GM12865 (cell line): ENCODE measurements around the gene SETD6.

Experiments
- DNase-seq: peaks from one replicate; pipeline ENCODE4 v3.0.0; 2010; ENCODE audit warnings: low read depth
- H3K4me3 ChIP-seq: 2 replicates; pipeline ENCODE4 v1.5.1; 2011; ENCODE audit warnings: mild to moderate bottlenecking, low read depth, low read length, control low read depth
- TF ChIP-seq, protein P1 (sequence below): IDR thresholded peaks from 2 replicates; pipeline ENCODE4 v1.5.1; 2011; ENCODE audit warnings: low read length, control low read depth, low read depth, inconsistent platforms; ENCODE audit not compliant: insufficient read depth; ENCODE audit errors: missing control alignments

Gene SETD6

DNA sequence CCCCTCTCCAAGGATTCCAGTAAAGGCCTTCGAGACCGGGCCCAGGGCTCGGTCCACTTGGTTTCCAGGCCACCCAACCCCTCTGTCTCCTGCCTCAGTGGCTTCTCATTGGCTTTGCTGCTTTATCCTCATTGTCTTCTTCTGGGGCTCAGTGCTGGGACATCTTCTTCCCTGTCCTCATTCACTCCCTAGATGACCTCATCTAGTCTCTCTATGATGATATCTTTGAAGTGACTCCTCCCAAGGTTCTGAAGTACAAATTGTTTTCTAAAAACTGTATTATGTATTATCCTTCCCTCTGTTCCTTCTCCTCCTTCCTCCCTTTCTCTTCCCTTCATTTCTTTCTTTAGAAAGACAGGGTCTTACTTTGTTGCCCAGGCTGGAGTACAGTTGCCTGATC, 42.5 kb upstream of the SETD6 start:
- DNase-seq, result no peak
- TF ChIP-seq, protein P1, sequence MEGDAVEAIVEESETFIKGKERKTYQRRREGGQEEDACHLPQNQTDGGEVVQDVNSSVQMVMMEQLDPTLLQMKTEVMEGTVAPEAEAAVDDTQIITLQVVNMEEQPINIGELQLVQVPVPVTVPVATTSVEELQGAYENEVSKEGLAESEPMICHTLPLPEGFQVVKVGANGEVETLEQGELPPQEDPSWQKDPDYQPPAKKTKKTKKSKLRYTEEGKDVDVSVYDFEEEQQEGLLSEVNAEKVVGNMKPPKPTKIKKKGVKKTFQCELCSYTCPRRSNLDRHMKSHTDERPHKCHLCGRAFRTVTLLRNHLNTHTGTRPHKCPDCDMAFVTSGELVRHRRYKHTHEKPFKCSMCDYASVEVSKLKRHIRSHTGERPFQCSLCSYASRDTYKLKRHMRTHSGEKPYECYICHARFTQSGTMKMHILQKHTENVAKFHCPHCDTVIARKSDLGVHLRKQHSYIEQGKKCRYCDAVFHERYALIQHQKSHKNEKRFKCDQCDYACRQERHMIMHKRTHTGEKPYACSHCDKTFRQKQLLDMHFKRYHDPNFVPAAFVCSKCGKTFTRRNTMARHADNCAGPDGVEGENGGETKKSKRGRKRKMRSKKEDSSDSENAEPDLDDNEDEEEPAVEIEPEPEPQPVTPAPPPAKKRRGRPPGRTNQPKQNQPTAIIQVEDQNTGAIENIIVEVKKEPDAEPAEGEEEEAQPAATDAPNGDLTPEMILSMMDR, result no peak

DNA sequence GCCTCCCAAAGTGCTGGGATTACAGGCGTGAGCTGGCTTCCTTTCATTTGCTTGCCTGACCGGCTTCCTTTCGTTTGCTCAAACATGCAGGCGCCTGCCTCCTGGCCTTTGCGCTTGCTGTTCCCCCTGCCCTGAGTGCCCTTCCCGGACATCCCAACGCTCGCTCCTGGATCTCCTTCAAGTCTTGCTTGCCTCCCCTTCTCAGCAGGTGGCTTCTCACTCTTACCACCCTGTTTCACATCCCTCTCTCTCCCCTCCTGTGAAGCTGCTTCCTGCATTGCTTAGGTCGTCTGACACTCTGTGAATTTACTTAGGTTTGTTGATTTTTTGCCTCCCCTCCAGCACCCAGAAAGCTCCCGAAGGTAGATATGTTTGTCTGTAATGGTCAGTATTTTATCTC, 41.0 kb upstream of the SETD6 start:
- no peak overlapping the region for H3K4me3 ChIP-seq
- TF ChIP-seq, protein P1, result no peak
- no peak for DNase-seq

More for the DNA sequence above, 42.5 kb upstream of the SETD6 start:
- H3K4me3 ChIP-seq, result no peak overlapping the region

DNA sequence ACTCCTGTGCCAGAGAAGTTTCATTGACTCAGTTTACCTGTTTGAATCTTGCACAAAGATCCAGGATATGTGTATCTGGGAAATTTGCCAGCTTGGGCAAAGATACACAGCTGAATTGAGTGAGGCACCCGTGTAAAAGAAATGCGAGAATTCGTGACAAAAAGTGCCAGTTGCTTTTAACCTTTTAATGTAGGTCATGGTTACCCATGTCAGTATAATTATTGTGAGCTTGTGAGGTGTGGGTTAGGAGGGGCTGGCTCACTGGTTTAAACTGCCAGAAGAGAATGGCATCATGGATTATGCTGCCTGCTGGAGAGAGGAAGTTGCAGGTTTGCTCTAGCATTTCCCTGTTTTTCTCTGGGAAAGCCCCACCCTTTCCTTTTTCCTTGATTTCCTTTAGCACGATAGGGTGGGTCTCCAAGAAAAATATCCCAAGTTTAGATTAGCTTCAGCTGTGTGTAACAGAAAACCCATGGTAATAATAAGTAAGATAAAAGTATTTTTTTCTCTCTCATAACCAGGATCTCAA, 40.2 kb upstream of the SETD6 start:
- no peak overlapping the region for H3K4me3 ChIP-seq
- TF ChIP-seq, protein P1, result no peak

DNA sequence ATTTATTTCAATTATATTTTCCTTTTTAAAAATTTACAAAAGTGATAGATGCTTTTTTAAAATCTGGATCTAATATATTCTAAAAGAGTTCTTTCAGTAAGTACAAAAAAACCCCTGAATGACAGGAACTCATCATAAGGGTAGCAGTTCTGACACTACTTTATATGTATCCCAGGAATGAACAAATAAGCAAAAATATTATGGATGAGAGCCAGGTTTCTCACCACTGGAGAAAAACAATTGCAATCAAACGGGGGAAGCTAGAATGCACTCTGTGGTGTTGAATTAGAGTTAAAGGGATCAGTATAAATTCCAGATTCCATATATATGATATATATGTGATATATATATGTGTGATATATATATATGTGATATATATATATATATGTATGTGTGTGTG, 38.5 kb upstream of the SETD6 start:
- TF ChIP-seq, protein P1, result no peak
- no peak for DNase-seq

More for the DNA sequence above, 40.2 kb upstream of the SETD6 start:
- DNase-seq, result no peak

DNA sequence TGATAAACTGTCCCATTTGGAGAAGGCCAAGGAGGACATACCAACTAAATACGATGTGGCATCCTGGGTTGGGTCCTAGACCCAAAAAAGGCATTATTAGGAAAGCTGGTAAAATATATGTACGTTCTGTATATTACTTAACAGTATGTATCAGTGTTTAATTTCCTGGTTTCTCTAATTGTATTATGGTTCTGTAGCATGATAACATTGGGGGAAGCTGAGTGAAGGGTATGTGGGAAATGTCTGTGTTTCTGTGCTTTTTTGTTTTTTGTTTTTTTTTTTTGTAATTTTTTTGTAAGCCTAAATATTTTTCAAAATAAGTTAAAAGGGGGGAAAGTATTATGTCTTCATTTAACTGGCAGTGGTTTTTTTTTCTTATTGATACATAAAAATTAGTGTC, 36.9 kb upstream of the SETD6 start:
- TF ChIP-seq, protein P1, result no peak
- no peak for DNase-seq
- no peak overlapping the region for H3K4me3 ChIP-seq

More for the DNA sequence above, 38.5 kb upstream of the SETD6 start:
- no peak overlapping the region for H3K4me3 ChIP-seq

DNA sequence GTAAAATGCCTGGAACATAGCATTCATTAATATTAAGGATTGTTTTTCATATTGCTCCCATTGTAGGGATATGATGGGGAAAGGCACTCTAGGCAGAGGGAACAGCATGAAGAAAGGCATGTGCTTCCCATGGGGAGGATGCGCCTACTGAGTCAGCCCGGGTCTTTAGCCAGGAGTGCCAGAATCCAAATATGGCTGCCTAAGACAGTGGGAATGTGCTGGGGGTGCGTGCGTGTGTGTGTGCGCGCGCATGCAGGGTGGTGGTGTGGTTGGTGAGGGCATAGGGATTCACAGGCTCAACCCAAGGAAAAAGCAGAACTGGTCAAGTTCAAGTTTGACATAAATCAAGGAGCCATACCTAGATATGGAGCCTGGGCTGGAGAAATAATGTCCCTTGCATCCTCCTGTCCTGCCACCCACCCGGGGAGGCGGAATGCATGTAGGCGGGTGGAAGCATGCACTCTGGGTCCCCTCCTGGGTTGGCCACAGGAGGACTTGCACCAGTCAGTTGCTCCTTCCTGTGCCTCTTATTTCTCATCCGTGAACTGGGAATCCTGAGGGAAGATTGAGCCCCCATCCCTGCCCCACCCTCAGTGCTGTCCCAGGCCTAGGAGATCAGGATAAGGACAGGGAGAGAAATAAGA, 34.0 kb upstream of the SETD6 start:
- H3K4me3 ChIP-seq, result no peak overlapping the region
- TF ChIP-seq, protein P1, result no peak
- DNase-seq, result no peak

DNA sequence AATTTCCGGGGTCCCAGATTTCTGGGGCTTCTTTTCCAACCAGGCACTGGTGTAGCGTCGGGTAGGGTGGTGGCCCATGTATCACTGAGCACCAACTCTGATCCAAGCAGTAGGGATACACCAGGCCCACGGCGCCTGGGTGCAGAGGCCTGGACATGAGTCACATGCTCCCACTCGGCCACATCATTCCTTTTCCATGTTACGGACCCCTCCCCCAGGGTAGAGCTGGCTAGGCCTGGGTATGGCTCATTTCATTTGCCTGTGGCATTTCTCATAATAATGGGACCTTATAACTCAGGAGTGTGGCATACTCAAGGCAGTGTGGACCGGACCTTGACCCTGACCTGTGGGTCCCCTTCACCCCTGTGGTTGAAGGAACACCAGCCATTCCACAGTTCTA, 33.4 kb upstream of the SETD6 start:
- no peak for DNase-seq
- no peak overlapping the region for H3K4me3 ChIP-seq
- TF ChIP-seq, protein P1, result no peak
